ENCODE results near the gene FOXO4.
"Not testable (repeated sequence)": the region's sequence is repeated elsewhere in the genome, so short reads cannot be mapped to it uniquely, and the experiment has no call there.

The FOXO4 gene

GRCh38 chrX:71095555-71095980 lies at the start of gene FOXO4:
FOXO4 (plus strand) TSS chrX:71095851; CDS start chrX:71096529, 678 bp downstream.
- DNase-seq (ENCODE audit: low read depth): peak; percentile 79

GRCh38 chrX:71047891-71048290 lies 47.8 kb upstream of the FOXO4 start:
- DNase-seq (ENCODE audit: low read depth): not testable (repeated sequence)

DNA sequence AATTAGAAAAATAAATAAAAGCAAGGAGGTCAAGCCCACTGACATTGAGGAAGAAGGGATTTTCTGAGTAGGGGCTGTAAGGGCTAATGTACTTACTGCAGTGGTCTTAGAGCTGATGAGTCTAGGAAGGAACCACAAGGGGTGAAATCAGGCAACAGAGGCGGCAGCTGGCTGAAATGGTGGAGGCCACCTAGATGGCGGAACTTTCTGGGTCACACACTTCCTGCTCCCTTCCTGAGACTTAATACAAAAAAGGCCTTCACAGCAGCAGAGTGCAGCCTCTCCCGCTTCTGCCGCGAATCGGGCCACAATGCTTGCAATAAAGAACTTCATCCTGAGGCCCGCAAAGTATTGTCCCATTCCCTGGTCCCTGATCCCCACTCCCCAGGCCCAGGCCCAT lies 42.9 kb upstream of the FOXO4 start:
- DNase-seq (ENCODE audit: low read depth): no peak

DNA sequence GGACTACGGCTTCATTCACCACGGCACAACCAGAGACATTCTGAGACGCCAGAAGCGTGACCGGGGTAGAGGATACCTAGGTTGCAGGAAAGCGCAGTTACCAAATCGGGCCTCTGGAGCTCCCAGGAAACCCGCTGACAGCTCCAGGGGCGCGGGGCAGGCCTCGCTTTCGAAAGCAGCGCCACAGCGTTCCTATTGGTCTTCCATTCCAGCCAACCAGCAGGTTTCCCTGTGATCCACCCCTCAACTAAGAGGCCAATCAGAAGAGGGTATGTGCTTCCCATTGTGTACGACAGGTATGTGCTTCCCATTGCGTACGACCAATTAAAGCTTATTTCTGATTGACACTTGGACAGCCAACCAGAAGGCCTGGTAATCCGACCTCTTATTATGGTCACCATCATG lies 42.4 kb upstream of the FOXO4 start:
- DNase-seq (ENCODE audit: low read depth): no peak

GRCh38 chrX:71056867-71057266 lies 38.8 kb upstream of the FOXO4 start:
- DNase-seq (ENCODE audit: low read depth): no peak

DNA sequence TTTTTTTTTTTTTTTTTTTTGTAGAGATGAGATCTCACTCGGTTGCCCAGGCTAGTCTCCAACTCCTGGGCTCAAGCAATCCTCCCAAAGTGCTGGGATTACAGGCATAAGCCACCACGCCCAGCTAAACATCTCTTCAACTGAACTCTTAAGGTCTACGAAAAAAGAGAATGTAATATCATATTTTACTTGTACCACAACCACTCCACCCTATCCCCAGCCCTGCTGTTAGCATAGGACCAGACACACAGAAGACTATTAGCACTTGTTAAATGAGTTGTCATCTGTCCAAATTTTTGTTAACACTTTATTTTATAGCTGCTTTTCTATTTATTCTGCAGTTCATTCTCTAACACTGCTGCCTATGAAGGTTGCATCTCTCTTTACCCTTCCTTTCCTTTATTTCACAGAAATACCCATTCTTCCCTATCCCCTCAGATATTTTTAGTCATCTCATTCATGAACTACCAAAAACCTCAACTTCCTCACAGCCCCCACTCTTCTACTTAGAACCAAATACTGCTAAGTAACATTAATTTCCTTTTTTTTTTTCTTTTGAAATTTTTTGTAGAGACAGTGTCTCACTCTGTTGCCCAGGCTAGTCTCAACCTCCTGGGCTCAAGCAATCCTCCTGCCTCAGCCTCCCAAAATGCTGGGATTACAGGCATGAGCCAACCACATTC lies 37.7 kb upstream of the FOXO4 start:
- DNase-seq (ENCODE audit: low read depth): no peak

DNA sequence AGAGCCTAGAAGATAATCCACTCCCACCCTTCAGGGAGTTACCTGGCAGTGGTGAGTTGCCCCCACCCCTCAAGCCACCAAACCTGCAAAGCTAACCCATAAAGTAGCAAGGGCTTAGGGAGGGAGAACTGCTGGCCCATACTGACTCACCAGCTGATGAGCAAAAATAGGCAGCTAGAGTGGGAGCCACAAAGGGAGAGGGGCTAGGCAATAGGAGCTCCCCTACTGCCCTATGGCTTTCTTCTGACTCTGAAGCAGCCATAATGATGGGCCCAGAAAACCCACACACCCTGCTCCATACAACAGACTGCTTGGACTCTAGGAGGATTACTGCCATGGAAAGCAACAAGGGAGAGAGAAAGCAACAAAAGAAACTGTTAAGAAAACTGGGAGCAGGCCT lies 35.5 kb upstream of the FOXO4 start:
- DNase-seq (ENCODE audit: low read depth): no peak

DNA sequence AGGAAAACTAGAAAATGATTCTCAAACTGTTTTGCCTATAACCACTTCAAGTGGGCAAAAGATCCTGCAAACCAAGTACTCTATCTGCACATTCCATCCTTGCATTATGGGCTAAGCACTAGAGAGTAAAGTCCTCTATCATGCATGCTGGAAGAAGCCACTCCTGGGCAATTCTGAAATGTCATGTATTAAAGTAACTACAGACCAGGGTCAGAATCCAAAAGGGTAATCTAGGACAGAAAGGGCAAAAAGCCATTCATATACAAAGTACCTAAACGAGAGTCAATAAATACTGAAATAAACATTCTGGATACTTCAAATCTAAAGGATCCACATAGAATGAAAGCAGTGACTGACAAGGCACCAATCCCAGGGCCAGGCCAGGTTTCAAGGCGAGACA lies 28.6 kb upstream of the FOXO4 start:
- DNase-seq (ENCODE audit: low read depth): no peak

- no peak for DNase-seq (ENCODE audit: low read depth)
Observed at GRCh38 chrX:71067712-71068043, 28.0 kb upstream of the FOXO4 start.

- peak; percentile 75 for DNase-seq (ENCODE audit: low read depth)
Observed at GRCh38 chrX:71068044-71068918, 27.4 kb upstream of the FOXO4 start, which contains the start of gene SNX12. SNX12 (minus strand) TSS chrX:71068334; CDS start chrX:71068306, 28 bp downstream.

DNA sequence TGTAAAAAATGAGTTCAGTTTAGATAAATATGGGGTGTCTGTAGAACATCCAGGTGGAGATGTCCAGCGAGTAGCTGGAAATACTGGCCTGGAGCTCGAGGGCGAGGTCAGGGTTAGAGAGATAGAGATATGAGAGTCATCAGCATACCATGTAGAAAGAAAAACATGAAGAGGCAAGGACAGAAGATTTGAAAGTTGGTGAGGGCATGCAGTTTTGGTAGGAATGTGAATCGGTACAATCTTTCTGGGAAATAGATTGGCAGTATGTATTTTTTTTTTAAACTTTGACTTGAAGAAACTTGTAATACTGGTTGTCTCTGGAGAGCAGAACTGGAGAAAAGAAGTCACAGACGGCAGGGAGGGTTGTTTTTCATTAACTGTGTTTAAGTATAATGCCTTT lies 25.1 kb upstream of the FOXO4 start:
- DNase-seq (ENCODE audit: low read depth): no peak

GRCh38 chrX:71081330-71082123 lies 14.1 kb upstream of the FOXO4 start:
- DNase-seq (ENCODE audit: low read depth): no peak

DNA sequence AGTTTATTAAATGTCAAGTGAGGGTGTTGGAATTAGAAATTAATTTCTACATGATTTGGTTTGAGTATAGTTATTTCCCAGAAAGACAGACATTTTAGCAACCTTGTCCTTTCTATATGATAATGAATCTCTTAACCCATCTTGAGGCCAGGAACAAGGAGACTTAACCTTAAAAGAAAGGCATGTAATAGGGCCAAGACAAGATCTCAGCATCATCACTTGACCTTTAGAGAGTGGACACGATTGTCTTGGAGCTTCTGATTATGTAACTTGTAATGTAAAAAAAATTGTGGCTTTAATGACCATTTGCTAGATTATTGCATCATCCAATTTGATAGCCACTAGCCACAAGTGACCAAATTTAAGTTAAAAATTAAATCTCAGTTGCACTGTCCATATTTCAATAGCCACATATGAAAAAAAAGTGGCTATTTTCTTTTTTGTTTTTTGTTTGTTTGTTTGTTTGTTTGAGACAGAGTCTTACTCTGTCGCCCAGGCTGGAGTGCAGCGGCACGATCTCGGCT lies 13.5 kb upstream of the FOXO4 start:
- no peak for DNase-seq (ENCODE audit: low read depth)

GRCh38 chrX:71082822-71083221 lies 12.8 kb upstream of the FOXO4 start:
- no peak for DNase-seq (ENCODE audit: low read depth)

GRCh38 chrX:71085900-71086299 lies 9.8 kb upstream of the FOXO4 start:
- DNase-seq (ENCODE audit: low read depth): no peak

GRCh38 chrX:71091263-71091662 lies 4.4 kb upstream of the FOXO4 start:
- DNase-seq (ENCODE audit: low read depth): no peak

GRCh38 chrX:71095033-71095432 lies 618 bp upstream of the FOXO4 start:
- no peak for DNase-seq (ENCODE audit: low read depth)

DNA sequence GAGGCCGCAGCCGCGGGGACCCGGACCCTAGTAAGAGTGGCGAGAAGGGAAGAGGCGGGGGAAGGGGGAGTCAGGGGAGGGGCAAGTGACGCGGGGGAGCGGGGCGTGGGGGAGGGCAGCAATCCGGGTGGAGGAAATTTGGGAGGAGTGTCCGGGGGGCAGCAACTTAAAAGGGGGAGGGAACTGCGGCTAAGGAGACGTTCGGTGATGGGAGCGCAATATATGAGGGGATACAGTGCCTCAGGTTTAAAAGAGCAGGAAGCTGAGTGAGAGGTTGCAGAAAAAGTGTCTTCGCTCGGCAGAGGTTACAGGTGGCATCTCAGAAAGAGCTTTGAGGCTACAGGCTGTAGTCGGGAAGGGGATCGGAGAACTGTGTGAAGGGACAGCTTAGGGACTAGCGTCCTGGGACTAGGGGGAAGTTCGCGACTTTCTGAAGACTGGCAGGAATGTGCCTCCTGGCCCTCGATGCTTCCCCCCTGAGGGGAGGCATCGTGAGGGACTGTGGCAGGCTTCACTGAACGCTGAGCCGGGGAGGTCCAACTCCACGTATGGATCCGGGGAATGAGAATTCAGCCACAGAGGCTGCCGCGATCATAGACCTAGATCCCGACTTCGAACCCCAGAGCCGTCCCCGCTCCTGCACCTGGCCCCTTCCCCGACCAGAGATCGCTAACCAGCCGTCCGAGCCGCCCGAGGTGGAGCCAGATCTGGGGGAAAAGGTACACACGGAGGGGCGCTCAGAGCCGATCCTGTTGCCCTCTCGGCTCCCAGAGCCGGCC lies 519 bp downstream of the FOXO4 start:
- DNase-seq (ENCODE audit: low read depth): no peak

GRCh38 chrX:71096760-71097032 lies 1.0 kb downstream of the FOXO4 start:
- DNase-seq (ENCODE audit: low read depth): no peak

DNA sequence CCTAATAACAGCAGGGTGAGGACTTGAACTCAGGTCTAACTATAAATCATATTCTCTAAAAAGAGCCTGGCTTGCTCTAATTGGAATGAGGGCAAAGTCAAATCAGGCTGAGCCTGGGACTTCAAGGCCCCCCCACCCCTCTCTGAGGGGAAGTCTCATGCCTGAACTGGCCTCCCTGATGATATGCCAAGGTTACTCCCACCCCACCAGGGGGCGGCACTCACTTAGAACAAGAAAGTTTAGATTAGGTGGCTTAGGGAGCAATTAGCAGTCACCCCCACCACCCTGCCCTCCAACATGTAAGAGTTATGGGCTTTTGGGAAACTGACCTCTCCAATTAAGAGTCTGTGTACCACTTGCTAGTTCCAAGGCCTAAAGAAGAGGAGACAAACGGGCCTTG lies 2.7 kb downstream of the FOXO4 start:
- peak; percentile 49 for DNase-seq (ENCODE audit: low read depth)

GRCh38 chrX:71098951-71099506 lies 3.4 kb downstream of the FOXO4 start:
- DNase-seq (ENCODE audit: low read depth): no peak

DNA sequence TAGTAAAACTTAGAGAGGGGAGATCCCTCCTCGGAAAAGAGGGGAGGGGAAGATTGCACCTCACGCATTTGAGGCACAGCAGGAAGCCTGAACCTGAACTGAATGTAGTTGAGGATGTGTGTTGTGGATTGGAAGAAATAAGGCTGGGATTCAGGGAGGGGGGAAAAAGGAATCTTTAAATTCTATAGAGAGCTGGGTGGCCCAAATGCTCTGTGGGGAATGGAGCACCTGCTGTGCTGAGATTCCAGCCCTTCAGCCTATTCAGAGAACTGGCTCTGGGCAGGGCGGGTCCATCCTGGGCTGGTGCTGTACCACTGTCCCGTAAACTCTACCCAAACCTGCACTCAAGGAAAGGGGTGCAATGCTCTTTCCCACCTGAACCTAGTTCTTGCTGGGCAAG lies 4.1 kb downstream of the FOXO4 start:
- no peak for DNase-seq (ENCODE audit: low read depth)

All from stimulated activated CD8-positive, alpha-beta memory T cell treated with anti-CD3 and anti-CD28 coated beads, Interleukin-12 subunit alpha, Interleukin-12 subunit beta, amount 100 ng/mL, for 4 hours (primary cell).